GM23338 (cell line): ENCODE results near the gene DHRS7C. TPM values are rescaled to one million over a fixed set of nuclear protein-coding genes. Genes with fewer than 3 reads are reported as not detected.

Experiments
- ATAC-seq: fragments of 200-7000 bp; cut with Tn5 transposase; 3 replicates; pipeline ENCODE4 v1.9.1; 2020
- DNase-seq: peaks from one replicate; pipeline ENCODE4 v3.0.0-alpha.2; 2015; ENCODE audit warnings: low spot score
- H2AFZ ChIP-seq: fragments of 200-600 bp; sonication (generic); 2 replicates; pipeline ENCODE4 v1.8.0; 2016; ENCODE audit warnings: antibody characterized with exemption, mild to moderate bottlenecking, moderate library complexity
- H3F3A ChIP-seq: fragments of 200-600 bp; sonication (generic); replicated peaks from 2 replicates; pipeline ENCODE4 v1.8.0; 2017; ENCODE audit warnings: antibody characterized with exemption, mixed run types, low read depth
- H3K27ac ChIP-seq: fragments of 200-600 bp; sonication (generic); 2 replicates; pipeline ENCODE4 v1.6.1; 2016; ENCODE audit warnings: low read depth
- H3K27me3 ChIP-seq: fragments of 200-600 bp; sonication (generic); 2 replicates; pipeline ENCODE4 v1.8.0; 2016; ENCODE audit warnings: mild to moderate bottlenecking, mixed run types, moderate library complexity; ENCODE audit not compliant: insufficient read depth
- H3K36me3 ChIP-seq: fragments of 200-600 bp; sonication (generic); 2 replicates; pipeline ENCODE4 v1.8.0; 2016; ENCODE audit warnings: mild to moderate bottlenecking; ENCODE audit not compliant: insufficient read depth
- H3K4me1 ChIP-seq: fragments of 200-600 bp; sonication (generic); 2 replicates; pipeline ENCODE4 v1.8.0; 2016; ENCODE audit warnings: mild to moderate bottlenecking, moderate library complexity; ENCODE audit not compliant: insufficient read depth
- H3K4me2 ChIP-seq: fragments of 200-600 bp; sonication (generic); 2 replicates; pipeline ENCODE4 v1.7.1; 2017; ENCODE audit warnings: mixed run types
- H3K4me3 ChIP-seq: fragments of 200-600 bp; sonication (generic); 2 replicates; pipeline ENCODE4 v1.6.1; 2016; ENCODE audit warnings: mixed run types
- H3K79me2 ChIP-seq: fragments of 200-600 bp; sonication (generic); replicated peaks from 2 replicates; pipeline ENCODE4 v1.8.0; 2017; ENCODE audit warnings: mild to moderate bottlenecking; ENCODE audit not compliant: insufficient read depth
- H3K9me2 ChIP-seq: fragments of 200-600 bp; sonication (generic); 2 replicates; pipeline ENCODE4 v1.8.0; 2017; ENCODE audit not compliant: insufficient read depth
- H4K20me1 ChIP-seq: fragments of 200-600 bp; sonication (generic); replicated peaks from 2 replicates; pipeline ENCODE4 v1.8.0; 2017; ENCODE audit warnings: mild to moderate bottlenecking; ENCODE audit not compliant: insufficient read depth
- H3K27ac Mint-ChIP-seq: 2 replicates; pipeline ENCODE4 v1.8.0; 2020; ENCODE audit warnings: inconsistent platforms, mild to moderate bottlenecking, moderate library complexity, mixed read lengths
- H3K27me3 Mint-ChIP-seq: 3 replicates; pipeline ENCODE4 v1.8.0; 2022; ENCODE audit warnings: low read depth, mild to moderate bottlenecking, moderate library complexity, mixed read lengths, inconsistent platforms; ENCODE audit not compliant: insufficient read depth, poor library complexity
- H3K36me3 Mint-ChIP-seq: 3 replicates; pipeline ENCODE4 v1.8.0; 2021; ENCODE audit warnings: low read depth, mild to moderate bottlenecking, inconsistent platforms, moderate library complexity, mixed read lengths
- H3K4me1 Mint-ChIP-seq: 3 replicates; pipeline ENCODE4 v1.8.0; 2020; ENCODE audit warnings: mild to moderate bottlenecking, inconsistent platforms, mixed read lengths
- H3K4me3 Mint-ChIP-seq: 3 replicates; pipeline ENCODE4 v1.8.0; 2021; ENCODE audit warnings: moderate library complexity, mild to moderate bottlenecking, inconsistent platforms, mixed read lengths
- H3K9me3 Mint-ChIP-seq: 3 replicates; pipeline ENCODE4 v1.8.0; 2020; ENCODE audit warnings: moderate library complexity, mild to moderate bottlenecking, inconsistent platforms, mixed read lengths
- CREB1 ChIP-seq: fragments of 250-450 bp; sonication (Bioruptor Pico); IDR thresholded peaks from 2 replicates; pipeline ENCODE4 v1.5.0; 2020; ENCODE audit warnings: low read depth, mild to moderate bottlenecking, moderate library complexity
- CTCF ChIP-seq, 2 experiments: fragments of 200-600 bp in 1 of 2; sonication (generic) in 1 of 2; conservative IDR thresholded peaks; 2 replicates each; pipeline versions ENCODE4 v1.5.1 to v1.6.1; 2016 to 2017; ENCODE audit warnings: antibody characterized with exemption in 2 of 2, low read depth in 2 of 2, mild to moderate bottlenecking in 2 of 2, moderate library complexity in 1 of 2
- ETS1 ChIP-seq: IDR thresholded peaks from 2 replicates; pipeline ENCODE4 v1.6.1; 2016; ENCODE audit warnings: antibody characterized with exemption
- EZH2 ChIP-seq: fragments of 200-600 bp; sonication (generic); IDR thresholded peaks from one replicate; pipeline ENCODE4 v1.8.0; 2017; ENCODE audit warnings: antibody characterized with exemption, mild to moderate bottlenecking, low read depth; ENCODE audit not compliant: unreplicated experiment
- EZH2phosphoT487 ChIP-seq: fragments of 200-600 bp; sonication (generic); IDR thresholded peaks from one replicate; pipeline ENCODE4 v1.8.1; 2018; ENCODE audit warnings: antibody characterized with exemption; ENCODE audit not compliant: unreplicated experiment
- JUNB ChIP-seq: IDR thresholded peaks from one replicate; pipeline ENCODE4 v1.6.1; 2016; ENCODE audit warnings: antibody characterized with exemption; ENCODE audit not compliant: unreplicated experiment
- NANOG ChIP-seq: IDR thresholded peaks from 2 replicates; pipeline ENCODE4 v1.6.1; 2016; ENCODE audit warnings: antibody characterized with exemption, borderline replicate concordance
- POLR2AphosphoS5 ChIP-seq: IDR thresholded peaks from 2 replicates; pipeline ENCODE4 v1.6.1; 2016; ENCODE audit warnings: antibody characterized with exemption, low read depth
- REST ChIP-seq: IDR thresholded peaks from one replicate; pipeline ENCODE4 v1.6.1; 2018; ENCODE audit warnings: antibody characterized with exemption; ENCODE audit not compliant: unreplicated experiment
- STAT1 ChIP-seq: IDR thresholded peaks from one replicate; pipeline ENCODE4 v1.6.1; 2016; ENCODE audit warnings: antibody characterized with exemption; ENCODE audit not compliant: unreplicated experiment
- ZNF114 ChIP-seq: fragments of 250-450 bp; sonication (Bioruptor Pico); IDR thresholded peaks from 2 replicates; pipeline ENCODE4 v1.5.0; 2020; ENCODE audit warnings: mild to moderate bottlenecking, moderate library complexity
- ZNF331 ChIP-seq: fragments of 250-450 bp; sonication (Bioruptor Pico); IDR thresholded peaks from 2 replicates; pipeline ENCODE4 v1.5.0; 2020; ENCODE audit warnings: low read depth, mild to moderate bottlenecking, moderate library complexity
- ZNF462 ChIP-seq: fragments of 250-450 bp; sonication (Bioruptor Pico); IDR thresholded peaks from 2 replicates; pipeline ENCODE4 v1.5.0; 2020; ENCODE audit warnings: mild to moderate bottlenecking, moderate library complexity
- polyA plus RNA-seq: library from polyadenylated mRNA; unstranded; fragments of >200 nt; fragmentation: Nextera tagmentation; extraction: Ambion mirVana; gene quantifications from 2 replicates; pipeline ENCODE4 v1.2.1, GENCODE V29; 2016
- total RNA-seq: library from RNA; depleted of rRNA; stranded (reverse); fragments of >200 nt; shearing (Covaris generic); gene quantifications from 2 replicates; pipeline ENCODE4 v1.2.3, GENCODE V29; 2014

The DHRS7C gene
- total and polyA plus RNA-seq, 2 experiments from 2014 or later, result not detected

GRCh38 chr17:9728564-9728963, 62.8 kb downstream of the DHRS7C start:
- peaks cover 9% of the 10 kb centered on the region for H3K27me3 Mint-ChIP-seq
- H3K36me3 ChIP-seq, result no peaks in the 10 kb centered on the region
- peaks cover 17% of the 10 kb centered on the region for H3K9me3 Mint-ChIP-seq
- H3K36me3 Mint-ChIP-seq, result peaks cover 11% of the 10 kb centered on the region
- H3K4me3 Mint-ChIP-seq, result no peak overlapping the region
- H3K27ac ChIP-seq, result no peak overlapping the region
- H3K4me3 ChIP-seq, result no peak overlapping the region
- H3K27me3 ChIP-seq, result no peaks in the 10 kb centered on the region
- no peaks in the 10 kb centered on the region for H4K20me1 ChIP-seq
- no peaks in the 10 kb centered on the region for H3F3A ChIP-seq
- DNase-seq (no peak), ATAC-seq (no peak)
- no peaks in the 10 kb centered on the region for H3K4me1 ChIP-seq
- H3K9me2 ChIP-seq, result no peaks in the 10 kb centered on the region
- no peak overlapping the region for H3K4me2 ChIP-seq
- H3K4me1 Mint-ChIP-seq, result 0 out of 3 replicates have a peak, but pooled peaks cover 3% of the 10 kb centered on the region
- no peak overlapping the region for H3K27ac Mint-ChIP-seq
- TF ChIP-seq POLR2AphosphoS5, result no peak
- TF ChIP-seq EZH2, result no peak
- no peak for TF ChIP-seq REST
- TF ChIP-seq CTCF (conservative IDR thresholded peaks at IDR 0.05; ENCODE audit: low read depth in 2 of 2), result no peak
- no peak for TF ChIP-seq ZNF462
- no peak for TF ChIP-seq EZH2phosphoT487
- no peak for TF ChIP-seq ZNF331 (CRISPR knock-in tag)
- TF ChIP-seq JUNB, result no peak
- no peak for TF ChIP-seq NANOG
- no peak for TF ChIP-seq STAT1
- TF ChIP-seq CREB1 (CRISPR knock-in tag), result no peak
- TF ChIP-seq ETS1, result no peak
- TF ChIP-seq ZNF114, result no peak
- H3K79me2 ChIP-seq, result no peaks in the 10 kb centered on the region
- no peak overlapping the region for H2AFZ ChIP-seq
